ENCODE results near the gene GPR153. TPM values are rescaled to one million over a fixed set of nuclear protein-coding genes. Genes with fewer than 3 reads are reported as not detected.

GPR153 gene
- polyA plus RNA-seq, 1 donor: 5.8 TPM

DNA sequence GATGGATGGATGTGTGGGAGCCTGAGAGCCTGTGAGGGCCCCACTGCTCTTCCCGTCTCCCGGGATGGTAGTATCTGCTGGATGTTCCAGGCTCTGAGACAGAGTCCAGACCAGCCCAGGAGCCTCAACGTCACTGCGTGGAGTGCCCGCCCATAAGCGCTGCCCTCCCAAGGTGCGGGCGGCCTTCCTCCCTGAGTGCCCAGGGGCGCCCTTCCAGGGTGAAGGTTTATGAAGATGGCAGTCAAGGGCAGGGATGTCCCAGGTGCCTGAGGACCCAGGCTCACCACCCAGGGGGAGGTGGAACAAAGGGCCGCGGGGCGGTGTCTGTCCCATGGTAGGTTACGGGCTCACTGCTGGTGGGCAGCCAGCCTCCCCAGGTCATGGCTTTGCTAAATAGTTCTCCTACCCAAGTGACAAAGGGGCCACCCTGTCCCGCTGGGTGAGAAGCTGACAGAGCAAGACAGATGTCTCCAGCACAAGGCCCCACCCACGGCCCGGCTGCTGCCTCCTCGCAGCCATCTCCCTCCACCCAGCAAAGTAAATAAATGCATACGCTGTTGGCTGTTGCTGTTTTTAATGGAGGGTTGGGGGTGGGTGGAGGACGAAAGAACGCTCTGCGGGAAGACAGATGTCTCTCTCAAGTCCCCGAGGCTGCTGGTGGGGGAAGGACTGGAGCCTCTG, 9.0 kb upstream of the GPR153 start:
- DNase-seq: no peak

DNA sequence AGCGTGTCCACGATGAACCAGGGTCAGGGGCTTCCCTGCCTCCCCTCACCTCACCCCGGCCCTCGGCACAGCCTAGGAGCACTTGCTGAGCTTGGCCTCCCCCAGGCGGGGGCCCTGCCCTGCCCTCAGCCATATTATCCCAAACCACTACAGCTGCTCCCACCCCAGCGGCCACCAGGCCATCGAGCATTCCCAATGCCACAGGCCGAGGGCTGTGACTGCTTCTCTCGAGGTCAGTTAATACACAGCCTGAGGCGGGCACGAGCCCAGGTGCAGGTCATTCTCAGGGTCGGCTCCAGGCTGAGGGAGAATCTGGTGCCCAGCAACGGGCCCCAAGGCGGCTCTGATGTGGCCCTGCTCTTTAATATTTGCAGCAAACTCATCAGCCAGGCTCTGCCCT, 8.4 kb upstream of the GPR153 start:
- DNase-seq: no peak

DNA sequence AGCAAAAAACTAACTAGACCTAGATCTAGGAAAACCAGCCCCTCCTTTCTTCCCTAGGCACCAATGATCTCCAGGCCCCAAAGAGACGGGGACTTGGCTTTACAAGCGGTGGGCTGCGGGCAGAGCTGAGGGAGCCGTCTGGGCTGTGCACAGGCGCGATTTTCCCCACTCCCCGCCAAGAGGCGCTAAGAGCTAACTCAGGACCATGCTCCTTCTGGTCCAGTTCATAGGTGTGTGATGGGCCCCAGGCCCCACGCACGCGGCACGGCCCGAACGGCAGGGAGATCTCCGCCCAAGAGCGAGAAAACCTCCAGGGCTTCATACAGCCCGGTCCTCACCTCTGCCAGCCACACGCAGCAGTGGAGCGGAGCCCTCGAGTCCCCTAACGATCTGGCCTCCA, 7.5 kb upstream of the GPR153 start:
- DNase-seq: no peak

DNA sequence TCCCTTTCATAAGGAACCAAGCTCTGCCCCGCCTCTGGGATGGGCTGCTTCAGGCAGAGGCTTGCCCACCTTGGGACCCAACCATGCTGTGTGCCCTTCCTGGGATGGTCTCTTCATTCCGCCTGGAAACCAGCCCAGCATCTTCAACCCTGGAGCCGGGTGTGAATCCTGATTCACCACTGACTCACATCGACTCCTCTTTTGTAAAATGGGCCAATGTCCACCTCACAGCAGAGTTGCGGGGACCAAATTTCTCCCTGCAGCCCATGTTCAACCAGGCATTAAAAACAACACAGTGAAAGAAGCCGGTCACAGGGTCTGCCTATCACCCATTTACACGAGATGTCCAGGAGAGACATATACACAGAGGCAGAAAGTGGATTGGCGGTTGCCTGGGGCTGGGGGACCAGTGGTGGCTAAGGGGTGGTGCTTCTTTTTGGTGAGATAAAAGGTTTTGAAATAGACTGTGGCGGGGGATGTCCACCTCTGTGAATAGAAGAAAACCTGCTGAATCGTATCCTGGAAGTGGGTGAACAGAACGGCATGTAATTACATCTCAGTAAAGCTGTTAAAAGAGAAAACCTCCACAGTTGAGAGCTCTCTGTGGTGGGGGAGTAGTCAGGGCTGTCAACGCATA, 6.9 kb upstream of the GPR153 start:
- no peak for DNase-seq

DNA sequence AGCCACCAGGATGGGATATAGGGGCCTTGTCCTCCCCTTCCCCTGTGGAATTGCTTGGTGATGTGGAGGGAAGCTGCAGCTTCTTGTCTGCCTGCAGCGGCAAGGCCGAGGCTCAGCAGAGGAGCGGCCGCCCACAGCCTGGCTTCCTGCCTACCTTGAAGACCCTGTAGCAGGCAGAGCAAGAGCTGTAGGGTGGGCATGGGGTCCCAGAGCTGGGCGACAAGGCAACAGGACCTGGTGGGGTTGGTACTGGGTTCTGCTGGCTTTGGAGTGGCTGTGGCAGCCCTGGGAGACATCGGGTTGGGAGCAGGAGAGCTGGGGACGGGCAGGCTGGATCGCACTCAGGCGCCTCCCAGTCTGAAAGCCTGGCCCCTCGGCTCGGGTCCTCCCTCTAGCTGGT, 5.7 kb upstream of the GPR153 start:
- no peak for DNase-seq

DNA sequence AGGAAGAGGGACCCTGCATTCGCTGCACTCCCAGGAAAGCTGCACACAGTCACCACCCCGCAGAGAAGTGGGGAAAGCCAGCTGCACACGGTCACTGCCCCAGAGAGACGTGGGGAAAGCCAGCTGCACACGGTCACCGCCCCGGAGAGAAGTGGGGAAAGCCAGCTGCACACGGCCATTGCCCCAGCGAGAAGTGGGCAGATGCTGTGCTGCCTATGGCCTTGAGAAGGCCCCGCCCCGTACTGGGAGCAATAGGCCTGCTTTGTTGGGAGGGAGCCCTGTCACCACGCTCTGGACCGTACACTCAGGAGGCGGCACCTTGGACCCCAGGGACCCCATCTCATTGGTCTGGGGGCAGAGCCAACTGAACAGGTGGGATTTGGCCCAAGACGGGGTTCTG, 4.3 kb upstream of the GPR153 start:
- DNase-seq: no peak

DNA sequence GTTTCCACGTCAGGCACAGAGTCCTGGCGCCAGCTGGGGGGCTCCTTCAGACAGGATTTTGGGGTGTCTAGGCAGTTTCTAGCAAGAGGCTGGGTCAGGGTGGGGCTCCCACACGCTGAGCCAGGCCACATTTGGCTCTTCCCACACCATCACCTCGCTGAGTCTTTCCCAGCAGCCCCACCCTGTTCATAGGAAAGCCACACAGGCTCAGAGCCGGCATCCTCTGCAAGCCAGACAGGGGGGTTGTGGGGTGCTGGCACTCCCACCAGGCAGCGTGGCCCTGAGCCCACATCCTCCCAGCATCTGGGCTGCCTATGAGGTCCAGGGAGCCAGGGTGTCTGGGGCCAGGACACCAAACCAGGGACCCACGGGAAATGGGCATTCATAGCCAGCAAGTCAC, 2.8 kb upstream of the GPR153 start:
- DNase-seq: no peak

DNA sequence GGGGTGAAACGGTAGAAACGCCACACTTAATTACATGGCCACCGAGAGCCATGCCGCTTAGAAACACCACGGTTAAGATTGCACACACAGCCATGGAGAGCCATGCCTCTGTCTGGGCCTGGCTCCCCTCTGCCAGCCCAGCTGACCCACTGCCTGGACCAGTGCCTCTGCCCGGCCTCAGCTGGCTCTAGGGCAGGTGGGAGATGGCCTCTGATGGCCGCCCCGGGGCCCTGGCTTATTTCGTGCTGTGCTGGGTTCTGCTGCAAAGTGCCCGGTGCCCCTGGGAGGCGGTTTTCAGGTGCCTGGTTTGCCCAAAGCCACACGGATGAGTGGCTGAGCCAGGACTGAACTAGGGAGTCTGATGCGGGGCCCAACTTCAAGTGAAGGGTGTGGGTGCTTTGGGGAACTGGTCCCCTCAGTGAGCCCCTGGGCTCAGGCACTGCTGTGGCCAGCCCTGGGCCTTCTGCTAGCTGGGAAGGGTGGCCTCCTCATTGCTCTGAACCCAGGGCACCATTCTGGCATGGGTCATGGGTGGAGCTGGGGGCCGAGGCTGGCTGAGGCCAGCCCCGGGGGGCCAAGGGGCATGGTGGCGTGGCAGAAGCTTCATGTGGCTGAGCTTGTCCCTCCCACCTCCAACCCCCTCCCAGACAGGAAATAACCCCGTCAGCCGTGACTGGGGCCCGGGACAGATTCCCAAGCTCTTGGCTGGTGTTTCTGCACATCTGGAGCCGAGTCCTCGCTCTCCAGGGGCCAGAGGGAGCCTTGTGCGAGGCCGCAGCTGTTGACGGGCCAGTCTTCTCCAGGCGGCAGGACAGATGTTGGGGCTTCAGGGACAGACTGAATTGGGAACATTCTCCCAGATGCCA, 1.9 kb upstream of the GPR153 start:
- DNase-seq: no peak

DNA sequence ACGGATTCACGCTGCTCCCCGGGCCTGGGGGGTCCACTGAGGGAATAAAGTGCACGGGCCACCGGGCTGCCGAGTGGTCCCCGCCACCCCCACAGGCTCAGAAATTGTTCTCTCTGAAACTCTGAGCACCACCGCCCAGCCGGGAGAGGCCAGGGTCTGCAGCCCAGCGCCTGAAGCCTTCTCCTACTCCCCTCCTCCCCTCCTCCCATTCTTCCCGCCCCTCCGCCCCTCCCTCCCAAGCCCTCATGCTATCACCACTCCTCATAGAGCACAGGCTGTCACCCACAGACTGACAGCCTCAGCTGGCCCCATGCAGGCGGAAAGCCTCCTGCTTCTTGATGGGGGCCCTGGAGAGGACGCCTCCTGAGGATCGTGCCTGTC, 707 bp upstream of the GPR153 start:
- DNase-seq: no peak

DNA sequence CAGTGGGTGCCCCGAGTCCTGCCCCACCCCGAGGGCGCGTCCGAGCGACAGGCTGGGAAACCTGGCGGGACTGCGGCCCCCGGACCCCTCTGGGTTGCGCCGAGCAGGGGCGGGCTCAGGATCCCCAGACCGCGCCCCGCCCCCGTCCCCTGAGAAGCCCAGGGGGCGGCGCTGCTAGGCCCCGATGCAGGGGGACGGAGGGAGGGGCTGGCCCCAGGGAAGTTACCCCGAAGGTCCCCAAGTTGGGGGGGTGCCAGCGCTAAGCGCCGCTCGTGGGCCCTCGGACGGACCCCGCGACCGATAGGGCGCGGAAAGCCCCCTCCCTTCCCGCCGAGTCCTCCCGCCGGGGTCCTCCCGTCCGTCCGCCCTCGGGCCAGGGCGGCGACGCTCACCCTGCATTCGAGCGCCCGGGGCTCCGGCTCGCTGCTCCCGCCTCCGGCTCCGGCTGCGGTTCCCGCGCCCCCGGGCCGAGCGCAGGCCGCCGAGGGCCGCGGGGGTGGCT, 414 bp downstream of the GPR153 start:
- no peak for DNase-seq

DNA sequence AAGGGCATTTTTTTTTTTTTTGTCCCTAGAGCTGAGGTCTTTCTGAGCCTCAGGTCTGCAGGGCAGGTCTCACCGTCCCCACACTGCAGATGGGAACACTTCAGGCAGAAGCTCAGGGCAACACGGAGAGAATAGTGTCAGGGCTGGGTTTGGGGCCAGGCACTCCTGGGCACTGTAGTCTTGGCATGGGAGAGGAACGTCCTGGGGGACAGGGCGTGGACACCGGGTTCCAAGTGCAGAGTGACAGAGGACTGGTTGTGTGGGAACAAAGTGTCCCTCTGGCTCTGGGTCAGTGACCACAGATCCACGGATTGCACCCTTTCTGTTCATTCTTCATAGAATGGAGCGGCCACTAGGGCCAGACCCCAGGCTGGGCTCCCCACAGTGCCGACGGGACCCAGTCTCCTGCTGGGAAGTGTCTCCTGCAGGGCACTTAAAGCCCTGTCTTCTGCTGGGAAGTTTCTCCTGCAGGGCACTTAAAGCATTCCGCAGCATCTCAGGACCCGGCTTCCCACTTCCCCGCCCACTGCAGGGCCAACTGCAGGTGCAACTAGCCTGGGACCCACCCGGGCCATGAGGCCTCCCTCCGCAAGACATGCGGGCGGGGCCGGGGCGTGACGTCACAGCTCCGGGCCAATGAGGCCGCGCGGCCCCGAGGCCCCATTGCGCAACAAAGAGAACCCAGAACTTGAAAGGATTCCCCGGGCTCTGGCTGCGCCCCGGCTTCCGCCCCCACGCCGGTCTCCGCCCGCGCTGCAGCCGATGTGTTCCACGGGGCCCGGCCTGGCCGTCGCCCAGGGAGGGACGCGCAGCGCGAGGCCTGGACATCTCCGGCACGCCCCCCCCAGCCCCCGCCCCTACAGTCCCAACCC, 1.2 kb downstream of the GPR153 start:
- DNase-seq: no peak

DNA sequence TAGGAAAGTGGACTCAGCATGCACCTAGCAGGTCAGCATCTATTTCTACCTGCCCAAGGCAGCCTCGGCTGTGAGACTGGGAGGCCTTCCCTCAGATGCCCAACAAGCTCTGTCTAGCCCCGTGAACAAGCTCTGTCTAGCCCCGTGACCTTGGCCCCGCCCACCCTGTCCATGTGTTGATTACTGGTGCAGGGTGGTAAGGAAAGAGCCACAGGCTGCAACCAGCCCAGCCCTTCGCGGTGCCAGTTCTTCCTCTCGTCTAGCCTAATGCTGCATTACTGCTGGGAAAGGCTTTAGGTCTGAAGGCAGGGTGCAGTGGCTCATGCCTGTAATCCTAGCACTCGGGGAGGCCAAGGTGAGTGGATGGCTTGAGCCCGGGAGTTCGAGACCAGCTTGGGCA, 2.2 kb downstream of the GPR153 start:
- DNase-seq: no peak

DNA sequence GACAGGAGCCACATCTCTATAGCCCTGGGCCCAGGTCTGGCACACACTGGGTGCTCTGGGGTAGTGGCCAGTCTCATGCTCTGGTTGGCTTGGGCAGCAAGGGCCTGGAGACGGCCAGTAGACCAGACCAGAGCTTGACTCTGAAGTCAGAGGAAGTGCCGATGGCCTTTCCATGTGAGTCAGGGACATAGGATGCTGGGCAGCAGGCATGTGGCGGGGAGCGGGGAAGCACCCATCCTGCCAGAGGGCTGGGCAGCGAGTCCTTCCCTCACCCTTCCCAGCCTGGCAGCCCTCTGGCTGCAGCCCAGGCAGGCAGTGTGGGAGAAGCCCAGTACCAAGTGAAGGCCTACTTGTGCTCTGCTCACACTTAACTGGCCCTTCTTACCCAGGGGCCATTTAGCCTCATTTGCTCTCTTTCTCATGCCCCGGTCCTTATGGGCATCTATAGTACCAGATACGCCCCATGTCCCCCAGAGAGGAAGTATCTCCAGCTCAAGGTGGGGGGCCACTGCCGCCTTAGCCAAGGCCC, 3.3 kb downstream of the GPR153 start:
- DNase-seq: no peak

DNA sequence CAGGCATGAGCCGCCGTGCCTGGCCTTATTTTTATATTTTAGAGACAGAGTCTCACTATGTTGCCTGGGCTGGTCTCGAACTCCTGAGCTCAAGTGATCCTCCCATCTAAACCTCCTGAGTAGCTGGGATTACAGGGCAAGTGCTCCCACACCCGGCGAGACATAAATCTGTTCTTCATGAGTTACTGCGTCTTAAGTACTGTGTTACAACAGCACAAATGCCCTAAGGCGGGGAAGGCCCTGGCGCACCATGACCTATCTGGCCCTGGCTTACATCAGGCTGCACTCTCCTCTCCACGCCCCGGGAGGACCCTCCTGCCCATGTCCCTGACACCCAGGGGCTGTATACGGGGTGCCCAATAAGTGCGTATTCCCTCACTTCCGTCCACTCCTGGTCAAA, 4.3 kb downstream of the GPR153 start:
- no peak for DNase-seq

DNA sequence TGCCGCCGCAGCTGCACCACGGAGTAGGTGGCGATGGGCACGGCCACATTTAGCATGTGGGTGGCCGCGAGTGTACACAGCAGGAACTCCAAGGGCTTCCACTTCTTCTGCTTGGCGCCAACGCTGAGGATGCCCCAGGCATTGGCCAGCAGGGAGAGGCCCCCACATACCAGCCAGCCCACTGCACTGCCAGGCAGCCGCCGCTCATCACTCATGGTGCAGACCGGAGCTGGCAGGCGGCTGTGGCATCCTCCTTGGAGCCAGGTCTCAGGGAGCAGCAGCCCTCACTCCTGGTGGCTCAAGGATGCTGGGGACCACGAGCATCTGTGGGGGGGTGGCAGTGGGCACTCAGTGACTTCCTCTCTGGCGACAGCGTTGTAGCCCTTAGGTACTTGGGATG, 6.2 kb downstream of the GPR153 start:
- DNase-seq: no peak

DNA sequence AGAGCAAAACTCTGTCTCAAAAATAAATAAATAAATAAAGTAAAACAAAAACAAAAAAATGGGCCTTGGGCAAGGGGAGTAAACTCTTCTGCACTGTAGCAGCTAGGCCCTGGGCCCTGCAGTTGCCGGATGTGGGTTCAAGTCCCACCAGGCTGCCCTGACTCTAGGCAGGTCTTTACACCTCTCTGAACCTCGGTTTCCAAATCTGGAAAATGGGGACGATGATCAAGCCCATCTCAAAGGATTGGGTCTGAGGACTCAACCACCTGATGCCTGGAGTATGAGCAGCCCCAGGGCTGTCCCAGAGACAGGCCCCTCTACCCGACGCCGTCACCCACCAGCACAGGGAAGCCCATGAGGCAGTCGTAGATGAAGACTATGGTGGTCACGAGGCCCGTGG, 7.5 kb downstream of the GPR153 start:
- no peak for DNase-seq

DNA sequence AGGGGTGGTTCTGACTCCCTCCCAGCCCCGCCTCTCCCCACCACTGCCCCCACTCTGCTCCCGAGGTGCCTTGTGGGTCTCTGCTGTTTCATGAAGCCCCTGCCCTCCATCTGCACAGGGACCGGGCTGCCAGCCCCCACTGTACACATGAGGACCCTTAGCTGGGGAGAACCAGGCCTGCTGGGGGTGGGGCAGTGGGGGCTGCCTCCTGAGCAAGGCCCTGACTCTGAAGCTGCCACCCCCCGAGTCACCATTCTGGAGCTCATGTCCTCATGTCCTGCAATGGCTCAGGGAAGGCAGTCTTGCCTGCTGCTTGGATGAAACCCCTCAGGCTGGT, 8.6 kb downstream of the GPR153 start:
- no peak for DNase-seq

DNA sequence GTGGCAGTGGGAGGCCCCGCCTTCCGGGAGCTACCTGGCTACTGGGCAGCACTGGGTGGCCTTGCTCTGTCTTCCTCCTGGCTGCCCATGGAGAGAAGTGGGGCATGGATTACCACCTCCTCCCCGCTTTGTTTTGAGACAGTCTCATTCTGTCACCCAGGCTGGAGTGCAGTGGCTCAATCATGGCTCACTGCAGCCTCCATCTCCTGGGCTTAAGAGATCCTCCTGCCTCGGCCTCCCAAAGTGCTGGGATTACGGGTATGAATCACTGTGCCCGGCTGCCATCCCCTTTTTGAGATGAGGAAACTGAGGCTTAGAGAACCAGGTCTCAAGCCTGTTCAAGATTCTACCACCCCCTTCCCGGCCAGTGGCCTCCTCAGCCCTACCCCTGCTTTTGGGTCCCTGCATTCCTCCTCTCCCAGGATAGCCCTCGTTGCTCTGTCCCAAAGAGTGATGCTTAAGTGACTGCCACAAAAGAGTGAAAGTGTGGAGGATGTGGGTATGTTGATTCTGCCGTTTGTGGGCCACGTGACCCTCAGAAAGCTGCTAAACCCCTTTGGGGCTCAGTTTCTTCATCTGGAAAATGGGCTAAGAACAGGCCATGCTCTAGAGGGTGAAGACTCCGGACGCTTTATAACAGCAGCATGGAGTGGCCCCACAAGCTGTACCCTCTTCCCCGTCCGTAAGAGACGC, 9.1 kb downstream of the GPR153 start:
- DNase-seq: no peak

DNA sequence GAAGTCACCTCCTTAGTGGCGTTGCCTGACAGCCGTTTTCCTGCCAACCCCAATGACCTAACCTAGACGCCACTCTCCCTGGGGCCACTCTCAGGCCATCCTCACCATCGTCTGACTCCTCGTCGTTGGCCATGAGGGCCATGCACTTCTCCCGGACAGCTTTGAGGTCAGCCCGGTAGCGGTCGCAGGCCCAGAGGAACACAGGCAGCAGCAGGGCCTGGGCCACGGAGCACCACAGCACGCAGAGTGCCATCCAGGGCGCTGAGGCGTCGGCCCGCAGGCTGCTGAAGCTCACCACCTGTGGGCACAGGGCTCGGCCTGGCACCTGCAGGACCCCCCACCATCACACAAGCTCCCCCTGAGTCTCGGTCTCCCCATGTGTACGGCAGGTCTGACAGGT, 9.7 kb downstream of the GPR153 start:
- DNase-seq: no peak

DNA sequence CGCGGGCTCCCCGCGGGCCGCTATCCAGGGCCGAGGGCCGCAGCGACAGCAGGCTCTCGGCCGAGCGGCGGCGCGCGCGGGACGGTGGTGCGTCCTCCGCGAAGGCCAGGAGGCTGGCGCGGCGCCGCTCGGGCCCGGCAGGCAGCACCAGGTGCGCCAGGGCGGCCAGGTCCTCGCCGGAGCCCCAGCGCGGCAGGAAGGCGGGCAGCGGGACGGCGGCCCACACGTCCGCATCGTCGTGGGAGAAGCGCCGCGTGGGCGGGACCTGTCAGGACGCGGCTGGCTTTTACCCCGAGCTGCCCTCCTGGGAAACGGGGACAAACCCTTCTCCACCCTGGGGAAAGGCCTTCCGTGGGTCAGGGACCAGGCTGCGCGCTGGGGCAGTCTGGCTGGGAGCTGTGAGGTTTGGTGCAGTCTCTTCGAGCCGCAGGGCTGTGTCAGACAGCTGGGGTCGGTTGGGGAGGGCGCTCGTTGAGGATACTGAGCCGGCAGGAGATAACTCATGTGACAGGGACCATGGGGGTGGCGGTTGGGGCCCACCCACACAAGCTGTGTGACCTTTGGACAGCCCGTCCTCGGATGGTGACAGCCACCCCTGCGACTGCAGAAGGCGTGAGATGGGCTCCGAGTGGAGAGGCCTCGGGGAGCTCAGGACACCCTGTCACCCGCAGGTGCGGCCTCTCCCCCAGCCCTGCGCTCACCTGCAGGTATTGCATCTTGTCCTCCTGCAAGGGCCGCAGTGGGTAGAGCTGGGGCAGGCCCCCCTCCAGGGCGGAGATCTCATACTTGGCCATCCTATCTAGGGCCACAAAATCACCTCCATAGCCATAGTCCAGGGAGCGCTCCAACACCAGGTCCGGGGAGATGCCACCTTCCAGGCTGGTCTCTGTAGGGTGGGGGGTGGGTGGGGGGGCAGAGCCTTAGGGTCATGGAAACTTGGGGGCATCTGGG, 10.9 kb downstream of the GPR153 start:
- no peak for DNase-seq
